Activated naive CD4-positive, alpha-beta T cell (primary cell): Measurements from ENCODE around the gene TRNT1.

Experiments
- DNase-seq, 4 experiments: peaks; one replicate each; lab custom pipeline; 2025; lab: John Stamatoyannopoulos, UW

The TRNT1 gene

DNA sequence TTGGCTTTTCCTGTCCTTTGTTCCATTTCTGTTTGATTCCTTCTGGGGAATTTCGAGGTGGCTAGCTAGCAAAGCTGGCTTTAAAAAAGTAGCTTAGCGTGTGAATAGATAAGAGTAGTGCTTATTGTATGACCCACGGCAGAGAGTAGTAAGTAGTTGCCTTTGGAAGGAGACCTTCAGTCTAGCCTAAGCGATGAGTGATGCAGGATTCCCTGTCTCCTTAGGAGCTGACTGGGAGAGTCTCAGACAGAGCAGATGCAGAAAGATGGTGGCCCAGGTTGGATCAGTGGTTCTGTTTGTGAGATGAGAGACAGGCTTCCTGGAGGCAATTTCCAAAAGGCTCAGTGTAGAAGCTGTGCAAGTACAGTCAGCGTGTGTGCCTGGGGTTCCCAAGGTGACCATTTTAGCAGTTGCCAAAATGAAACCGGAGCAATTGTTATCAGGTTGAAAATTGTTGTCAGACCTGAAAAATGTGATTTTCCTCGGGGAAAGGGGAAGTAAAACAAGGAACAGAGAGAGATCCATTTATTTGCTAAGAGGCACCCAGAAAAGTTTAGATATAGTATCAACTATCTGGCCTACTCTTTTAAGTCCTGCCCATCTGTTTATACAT lies 15.9 kb upstream of the TRNT1 start:
- DNase-seq: no peak

DNA sequence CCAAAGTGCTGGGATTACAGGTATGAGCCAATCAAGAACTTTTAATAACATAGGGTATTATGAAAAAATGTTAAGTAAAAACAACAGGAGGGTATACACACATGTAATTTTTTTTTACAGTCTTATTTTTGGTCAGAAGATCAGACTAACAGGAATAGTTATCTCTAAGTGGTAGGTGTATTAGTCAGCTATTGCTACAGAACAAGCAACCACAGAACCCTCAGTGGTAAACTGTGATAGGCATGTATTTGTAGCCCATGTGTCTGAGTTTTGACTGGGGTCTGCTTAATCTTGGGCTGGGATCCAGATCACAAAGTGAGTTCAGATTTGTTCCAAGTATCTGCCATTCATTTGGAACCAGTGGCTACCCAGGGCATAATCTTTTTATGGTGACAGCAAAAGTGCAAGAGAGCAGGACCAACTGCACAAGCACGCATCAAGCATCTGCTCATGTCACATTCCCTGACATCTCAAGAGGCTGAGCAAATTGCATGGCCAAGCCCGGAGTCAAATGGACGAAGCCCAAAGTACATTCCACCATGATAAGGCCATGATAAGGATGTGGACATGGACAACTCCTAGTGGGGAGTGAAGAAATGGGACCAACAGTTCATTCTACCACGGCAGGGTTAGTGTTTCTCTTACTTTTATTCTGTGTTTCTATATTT lies 13.6 kb upstream of the TRNT1 start:
- DNase-seq: no peak

DNA sequence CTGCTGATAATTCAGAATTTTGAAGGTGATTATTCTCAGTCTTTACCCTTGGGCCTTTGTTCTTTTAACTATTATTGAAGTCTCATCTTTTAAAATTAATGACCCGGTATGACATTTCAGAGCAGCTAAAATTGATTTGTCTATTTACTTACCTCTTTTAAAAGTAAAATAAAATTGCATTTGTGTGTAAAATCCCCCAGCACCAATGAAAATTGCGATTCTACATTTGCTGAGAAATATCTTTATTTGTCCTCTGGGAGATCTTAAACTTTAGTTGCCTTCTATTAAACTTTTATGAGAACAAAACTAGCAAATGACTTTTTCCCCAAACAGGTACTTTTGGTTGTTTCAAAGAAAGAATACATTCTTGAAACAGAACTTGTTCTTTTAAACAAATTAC lies 9.1 kb upstream of the TRNT1 start:
- no peak for DNase-seq

DNA sequence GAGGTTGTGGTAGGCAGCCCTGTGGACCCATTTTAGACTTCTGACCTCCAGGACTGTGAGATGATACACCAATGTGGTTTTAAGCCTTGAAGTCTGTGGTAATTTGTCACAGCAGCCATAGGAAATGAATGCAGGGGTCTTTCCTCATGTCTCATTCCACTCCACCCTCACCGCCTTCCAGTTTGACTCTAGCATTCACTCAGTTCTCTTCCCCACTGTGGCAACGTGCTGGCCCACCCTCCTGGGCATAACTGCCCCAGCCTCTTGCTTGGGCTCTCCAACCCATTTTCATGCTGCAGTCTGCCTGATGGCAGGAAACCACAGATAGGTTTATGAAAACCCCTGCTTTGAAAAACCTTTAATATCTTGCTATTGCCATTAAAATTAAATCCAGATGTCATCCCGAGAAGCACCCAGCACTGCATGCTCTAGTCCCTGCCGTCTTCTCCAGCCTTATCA lies 7.3 kb upstream of the TRNT1 start:
- DNase-seq: no peak

DNA sequence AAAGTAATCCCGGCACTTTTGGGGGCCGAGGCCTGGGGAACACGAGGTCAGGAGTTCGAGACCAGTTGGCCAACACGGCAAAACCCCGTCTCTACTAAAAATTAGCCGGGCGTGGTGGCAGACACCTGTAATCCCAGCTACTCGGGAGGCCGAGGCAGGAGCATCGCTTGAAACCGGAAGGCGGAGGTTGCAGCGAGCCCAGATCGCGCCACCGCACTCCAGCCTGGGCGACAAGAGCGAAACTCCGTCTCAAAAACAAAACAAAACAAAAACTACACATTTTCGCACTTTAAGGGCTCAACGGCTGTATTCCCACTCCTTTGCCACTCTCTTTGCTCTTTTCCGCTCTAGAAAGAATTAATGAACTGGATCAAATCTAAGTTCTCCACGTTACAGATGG lies 763 bp upstream of the TRNT1 start:
- no peak for DNase-seq

DNA sequence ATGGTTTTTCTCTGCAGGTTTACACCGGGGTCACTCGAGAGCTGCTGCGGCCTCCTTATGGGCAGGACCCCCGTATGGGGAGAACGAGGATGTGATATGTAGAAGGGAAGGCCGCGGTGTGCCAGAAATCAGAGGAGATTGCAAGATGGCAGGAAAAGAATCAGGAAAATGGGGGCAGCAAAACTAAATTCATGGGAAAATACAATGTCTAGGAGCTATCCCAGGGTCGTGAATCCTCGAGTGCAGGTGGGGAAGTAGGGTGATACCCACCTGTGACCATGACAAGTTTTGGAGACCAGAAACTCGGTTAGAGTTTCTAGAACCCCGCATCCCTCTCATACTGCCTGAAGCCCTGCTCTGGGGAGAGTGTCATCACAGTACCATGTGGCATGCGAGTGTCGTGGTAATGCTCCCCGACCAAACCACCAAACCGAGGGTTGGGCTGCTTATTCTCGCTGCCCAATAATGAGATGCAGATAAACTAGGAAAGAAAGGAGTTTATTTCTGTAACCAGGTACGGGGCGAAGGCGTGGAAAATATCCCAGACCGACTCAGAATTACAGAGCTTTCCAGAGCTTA lies 781 bp downstream of the TRNT1 start:
- DNase-seq: no peak

DNA sequence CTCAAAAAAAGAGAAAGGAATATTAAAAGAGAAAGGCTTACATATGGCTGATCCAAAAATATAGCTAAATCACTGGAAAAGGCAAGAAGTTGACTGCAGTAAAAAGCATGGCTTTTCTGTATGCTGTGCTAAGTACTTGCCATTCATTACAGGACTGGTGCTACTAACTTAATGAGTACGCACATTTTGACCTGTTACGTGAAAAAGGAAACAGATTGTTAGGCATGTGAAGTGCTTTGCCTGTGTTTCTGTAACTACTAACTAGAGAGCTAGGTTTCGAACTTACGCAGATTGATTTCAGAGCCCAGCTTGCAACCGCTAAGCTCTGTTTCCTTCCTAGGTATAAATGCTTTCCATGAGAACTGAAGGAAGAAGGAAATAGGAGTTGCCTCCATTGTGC lies 2.8 kb downstream of the TRNT1 start:
- DNase-seq: no peak

DNA sequence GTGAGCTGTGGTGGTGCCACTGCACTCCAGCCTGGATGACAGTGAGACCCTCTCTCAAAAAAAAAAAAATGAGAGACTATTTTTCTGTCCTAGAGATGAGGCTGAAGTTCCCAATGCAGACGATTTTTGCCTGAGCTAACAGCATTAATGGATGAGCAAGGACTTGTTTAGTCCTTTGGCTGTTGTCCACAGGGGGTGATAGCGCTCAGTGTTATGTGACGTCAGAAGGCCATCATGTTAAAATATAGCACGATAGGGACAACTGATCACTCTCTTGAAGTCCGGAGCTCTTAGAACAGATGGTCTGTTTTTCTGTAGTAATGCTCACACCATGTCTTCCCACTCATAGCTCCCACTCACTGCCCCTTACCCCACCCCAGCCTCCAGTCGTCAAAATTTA lies 6.8 kb downstream of the TRNT1 start:
- no peak for DNase-seq

DNA sequence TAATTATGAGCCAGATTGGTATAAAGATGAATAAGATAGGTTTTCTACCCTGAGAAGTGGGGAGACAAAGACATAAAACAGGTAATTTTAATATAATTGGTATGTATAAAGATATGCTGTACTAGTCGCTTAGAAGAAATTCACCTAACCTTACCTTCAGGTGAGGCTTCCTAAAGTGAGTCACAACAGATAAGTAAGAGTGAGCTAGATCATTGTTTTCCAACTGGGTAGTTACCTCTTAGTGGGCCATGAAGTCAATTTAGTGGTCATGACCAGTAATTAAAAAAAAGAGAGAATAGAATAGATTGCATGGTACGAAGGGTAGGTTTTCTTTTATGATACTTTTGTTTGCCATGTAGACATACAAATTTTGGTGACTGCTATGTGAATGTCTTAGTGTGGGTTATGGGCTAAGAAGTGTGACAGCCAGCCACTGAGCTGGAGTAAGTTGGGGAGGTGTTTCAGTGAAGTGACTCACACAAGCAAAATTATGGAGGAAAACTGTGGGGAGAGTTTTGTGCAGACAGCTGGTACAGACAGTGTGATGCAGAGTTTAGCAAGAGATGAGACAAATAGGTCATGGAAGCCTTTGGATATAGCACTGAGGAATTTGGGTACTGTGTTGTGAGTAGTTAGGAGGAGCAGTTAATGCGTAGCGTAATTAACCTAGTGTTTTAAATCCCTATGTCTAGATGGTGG lies 8.2 kb downstream of the TRNT1 start:
- DNase-seq: no peak

DNA sequence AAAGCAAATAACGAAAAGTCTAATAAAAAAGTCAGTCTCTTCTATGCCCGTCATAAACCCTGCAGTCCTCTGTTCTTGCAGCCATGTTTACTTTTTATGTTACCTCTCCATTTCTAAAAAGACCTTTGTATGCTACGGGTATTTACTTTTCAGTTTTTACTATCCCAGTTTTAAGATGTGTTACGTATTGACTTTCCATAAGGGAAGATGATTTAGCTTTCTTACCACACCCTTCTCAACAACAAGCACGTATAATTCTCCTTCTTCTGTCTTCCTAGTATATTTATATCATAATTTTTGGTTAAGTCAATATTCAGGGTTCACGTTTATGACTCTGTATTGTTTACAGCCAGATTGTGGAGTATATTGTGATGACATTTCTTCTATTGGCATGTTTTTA lies 10.8 kb downstream of the TRNT1 start:
- no peak for DNase-seq

DNA sequence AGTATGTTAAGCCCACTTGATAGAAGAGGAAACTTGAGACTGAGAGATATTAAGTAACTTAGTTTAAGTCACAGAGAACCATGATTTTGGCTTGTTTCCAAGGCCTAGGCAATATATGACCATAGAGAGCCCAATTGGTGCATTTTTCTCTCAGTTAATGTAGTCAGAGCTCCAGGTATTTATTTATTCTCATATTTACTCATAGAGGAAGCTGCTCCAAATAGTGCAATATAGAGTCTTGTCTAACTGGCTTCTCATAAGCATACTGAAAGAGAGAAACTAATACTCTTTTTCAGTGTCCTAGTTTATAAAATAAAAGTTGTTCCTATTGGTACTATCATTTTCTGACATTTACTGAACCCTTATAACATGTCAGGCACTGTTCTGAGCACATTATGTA lies 15.2 kb downstream of the TRNT1 start:
- DNase-seq: no peak

DNA sequence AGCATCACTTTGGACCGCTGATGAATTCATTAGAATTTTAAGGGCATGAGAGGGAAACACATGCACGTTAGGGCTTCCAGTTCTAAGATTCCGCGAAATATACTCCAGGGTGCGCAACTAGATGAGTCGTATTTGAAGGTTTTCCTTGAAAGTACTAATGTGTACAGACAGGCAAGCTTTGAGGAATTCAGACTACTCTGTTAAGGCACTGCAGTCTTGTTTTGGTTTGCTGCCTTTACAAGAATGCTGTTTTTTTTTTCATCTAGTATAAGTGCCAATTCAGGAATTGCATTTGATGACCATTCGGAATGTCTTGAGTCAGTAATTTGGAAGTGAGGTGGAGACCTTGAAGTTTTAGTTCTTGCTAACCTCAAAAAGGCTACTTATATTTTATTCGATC lies 19.1 kb downstream of the TRNT1 start:
- no peak for DNase-seq

DNA sequence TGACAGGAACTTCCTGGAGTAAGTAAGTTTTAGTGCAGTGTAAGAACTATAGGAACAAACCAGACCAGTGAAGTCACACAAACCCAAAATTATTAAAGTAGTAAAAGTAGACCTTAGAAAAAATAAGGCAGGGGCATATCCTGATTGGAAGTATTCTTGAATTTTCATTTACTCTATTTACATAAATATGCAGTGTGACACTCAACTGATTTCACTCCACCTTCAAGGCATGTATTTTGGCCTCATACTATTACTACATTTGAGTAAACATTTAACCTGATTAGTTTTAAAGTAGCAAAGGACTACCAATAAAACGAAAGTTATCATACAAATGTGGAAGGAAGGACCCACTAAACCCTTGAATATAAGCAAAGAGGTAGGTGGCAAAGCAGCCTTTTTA lies 22.8 kb downstream of the TRNT1 start:
- DNase-seq: no peak

DNA sequence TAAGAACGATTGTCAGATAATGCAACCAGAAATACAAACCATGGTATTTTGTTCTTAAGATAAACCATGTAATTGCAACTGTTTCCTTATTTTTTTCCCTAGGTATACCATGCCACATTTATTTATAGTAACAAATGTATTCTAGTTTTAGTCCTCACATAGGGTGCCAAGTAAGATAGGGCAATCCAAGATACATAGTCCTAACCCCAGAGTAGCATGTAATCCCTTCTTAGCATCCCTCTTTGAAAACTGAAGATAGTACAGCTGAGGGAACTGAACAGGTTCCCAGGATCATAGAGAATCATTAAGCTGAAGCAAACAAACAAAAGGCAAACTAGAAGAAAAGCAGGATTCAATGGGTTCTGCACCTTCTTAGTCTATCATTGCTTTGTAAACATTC lies 24.8 kb downstream of the TRNT1 start:
- DNase-seq: no peak

DNA sequence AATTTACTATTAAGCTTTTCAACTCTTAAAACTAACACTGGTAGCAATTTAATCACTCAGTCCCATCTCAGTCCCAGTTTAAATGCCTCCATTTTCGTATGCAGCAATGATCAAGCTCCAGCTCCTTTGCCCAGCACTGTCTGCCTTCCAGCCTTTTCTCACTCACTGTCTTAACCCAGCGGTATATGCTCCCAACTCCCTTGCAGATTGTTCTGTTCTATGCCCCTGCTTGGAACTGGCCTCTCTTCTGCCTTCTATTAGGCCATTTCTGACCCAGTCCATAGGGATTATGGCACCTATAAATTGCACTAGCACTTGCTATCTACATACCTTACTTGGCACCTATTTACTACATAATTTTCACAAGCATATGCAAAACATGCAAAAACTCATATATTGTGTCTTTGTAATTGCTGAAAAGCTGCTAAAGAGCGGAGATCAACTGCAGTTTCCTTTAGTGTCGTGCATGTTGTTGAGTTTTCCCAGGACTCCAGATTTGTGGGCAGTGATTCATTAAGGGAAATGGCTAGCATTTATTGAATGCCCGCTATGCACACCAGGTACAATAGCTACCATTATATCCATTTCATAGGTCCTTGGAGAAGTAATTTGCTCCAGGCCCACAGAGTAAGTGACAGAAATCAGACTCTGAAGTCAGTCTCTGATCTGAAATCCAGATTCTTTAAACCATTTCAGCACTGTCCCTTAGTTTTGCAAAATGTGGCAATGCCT lies 28.3 kb downstream of the TRNT1 start:
- DNase-seq: no peak

DNA sequence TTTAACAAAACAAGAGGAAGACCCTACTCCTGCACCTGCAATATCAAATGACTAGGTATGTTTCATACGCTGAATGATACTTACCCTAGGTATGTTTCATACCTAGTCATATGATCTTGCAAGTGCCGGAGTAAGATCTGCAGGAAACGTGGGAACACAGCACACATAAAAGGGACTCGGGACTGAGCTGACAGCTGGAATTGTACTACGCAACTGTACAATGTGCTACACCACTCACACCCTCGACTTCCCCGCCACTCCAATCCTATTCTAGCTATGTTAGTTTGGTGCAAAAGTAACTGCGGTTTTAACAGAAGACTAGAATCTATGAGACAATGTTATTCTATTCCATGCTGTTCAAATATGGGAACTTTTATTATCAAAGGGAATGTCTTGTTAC lies 30.7 kb downstream of the TRNT1 start:
- DNase-seq: no peak

DNA sequence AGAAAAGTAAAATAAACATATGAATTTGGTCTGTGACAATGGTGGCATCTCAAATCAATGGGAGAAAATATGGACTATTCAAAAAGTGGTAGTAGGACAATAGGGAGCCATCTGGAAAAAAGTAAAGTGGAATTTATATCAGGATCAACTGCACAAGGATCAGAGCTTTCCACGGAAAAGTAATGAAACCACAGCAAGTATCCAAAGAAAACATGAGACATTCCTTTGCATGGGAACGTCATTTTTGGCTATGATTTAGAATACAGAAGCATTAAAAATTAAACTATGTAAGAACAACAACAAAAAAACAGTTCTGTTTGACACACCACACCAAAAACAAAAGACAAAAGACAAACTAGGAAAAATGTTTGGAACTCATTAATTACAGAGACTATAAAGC lies 34.1 kb downstream of the TRNT1 start:
- DNase-seq: no peak

DNA sequence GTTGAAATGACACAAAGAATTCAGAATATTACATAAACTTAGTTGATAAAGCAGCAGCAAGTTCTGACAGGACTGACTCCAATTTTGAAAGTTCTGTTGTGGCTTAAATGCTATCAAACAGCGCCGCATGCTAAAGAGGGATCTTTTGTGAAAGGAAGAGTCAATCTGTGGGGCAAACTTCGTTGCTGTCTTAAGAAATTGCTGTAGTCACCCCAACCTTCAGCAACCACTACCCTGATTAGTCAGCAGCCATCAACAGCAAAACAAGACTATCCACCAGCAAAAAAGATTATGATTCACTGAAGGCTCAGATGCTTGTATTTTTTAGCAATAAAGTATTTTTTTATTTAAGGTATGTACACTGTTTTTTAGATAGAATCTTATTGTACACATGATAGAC lies 38.5 kb downstream of the TRNT1 start:
- DNase-seq: no peak

DNA sequence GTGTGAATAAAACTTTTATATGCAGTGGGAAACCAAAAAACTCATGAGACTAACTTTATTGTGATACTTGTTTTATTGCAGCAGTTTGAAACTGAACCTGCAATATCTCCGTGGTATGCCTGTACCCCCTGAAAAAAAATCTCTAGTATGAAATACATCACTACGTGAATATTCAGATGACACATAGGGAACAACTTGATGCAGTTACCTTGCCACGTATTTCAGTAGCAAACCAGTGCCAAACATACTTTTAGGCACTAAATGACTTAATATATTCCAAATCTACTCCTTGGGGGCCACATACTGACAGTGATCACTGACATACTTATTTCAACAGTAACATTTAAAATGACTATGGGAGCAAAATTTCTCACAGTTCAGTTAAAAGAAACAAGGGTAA lies 38.9 kb downstream of the TRNT1 start:
- DNase-seq: no peak

DNA sequence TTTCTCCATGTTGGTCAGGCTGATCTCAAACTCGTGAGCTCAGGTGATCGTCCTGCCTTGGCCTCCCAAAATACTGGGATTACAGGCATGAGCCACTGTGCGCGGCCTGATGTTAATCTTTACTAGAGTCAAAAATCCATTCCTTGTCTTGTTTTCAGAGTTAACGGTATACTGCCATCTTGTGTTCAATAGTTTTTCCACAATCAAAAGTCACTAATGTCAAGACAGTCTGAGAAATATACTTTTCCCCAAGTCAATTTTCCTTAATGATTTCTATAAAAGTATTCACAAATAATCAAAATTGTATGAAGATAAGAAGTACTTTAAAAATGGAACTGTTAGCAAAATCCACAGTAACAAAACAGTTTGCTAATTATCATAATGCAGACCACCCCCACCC lies 44.3 kb downstream of the TRNT1 start:
- DNase-seq: no peak

DNA sequence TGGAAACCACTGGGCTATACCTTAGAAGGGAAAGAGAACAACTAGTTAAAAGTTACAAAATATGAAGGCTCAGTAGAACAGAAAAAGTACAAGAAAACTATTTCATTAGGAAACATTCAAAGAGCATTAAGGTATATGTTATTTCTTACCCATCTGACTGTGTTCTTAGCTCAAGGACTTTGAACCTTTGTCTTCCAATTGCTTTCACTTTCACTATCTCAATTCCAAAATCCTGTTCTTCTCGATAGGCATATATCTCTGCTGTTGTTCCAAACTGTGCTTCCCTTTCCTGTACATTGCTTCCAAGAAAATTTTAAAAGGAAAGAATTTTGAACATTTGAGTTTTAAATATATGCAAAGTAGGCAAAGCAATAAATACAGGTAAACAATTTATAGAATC lies 45.9 kb downstream of the TRNT1 start:
- DNase-seq: no peak

DNA sequence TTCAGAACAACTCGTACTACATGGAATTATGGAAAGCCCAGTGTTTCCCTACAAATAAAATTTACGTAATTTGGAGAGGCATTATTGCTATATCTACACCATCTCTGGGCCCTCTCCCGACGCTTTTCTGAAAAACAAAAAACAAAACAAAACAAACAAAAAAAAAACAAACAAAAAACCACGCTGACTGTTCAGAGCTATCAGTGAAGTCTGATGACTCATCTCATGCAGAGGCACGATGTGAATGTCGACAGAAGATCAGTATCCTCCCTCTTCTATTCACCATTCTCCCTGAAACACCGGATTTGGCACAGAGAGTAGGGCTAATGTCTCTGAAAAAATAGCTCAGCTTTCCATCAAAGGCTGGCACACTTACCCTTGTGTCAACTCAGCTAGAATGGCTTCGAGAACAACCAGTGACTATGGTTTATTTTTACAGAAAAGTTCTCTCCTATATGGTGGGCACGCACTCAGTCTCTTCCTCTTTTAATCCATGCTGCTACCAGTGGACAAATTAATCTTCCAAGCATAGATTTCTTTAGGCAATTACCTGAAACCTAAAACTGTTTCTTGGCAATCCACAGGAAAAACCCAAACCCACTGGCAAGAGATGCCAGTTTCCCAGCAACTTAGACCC lies 51.2 kb downstream of the TRNT1 start:
- no peak for DNase-seq
